CD14-positive monocyte (primary cell): Measurements from ENCODE around the gene RBFOX1. TPM values are rescaled to one million over a fixed set of nuclear protein-coding genes. Genes with fewer than 3 reads are reported as not detected.

Experiments
- DNase-seq, 3 donors: peaks; one replicate each; pipeline ENCODE4 v3.0.0-alpha.2; 2011 to 2022
- H2AFZ ChIP-seq: 2 replicates; pipeline ENCODE4 v1.6.0; 2012; ENCODE audit warnings: mild to moderate bottlenecking, low read depth, low read length, inconsistent platforms; ENCODE audit not compliant: insufficient read depth, poor library complexity, severe bottlenecking
- H3K27ac ChIP-seq, 2 donors: 1 replicate in 1 of 2; 2 replicates in 1 of 2; pipeline ENCODE4 v1.5.1; 2012 to 2013; ENCODE audit warnings: low read length in 2 of 2, control low read depth in 1 of 2, inconsistent platforms in 1 of 2, low read depth in 1 of 2, mild to moderate bottlenecking in 1 of 2
- H3K27me3 ChIP-seq, 2 donors: one replicate each; pipeline versions ENCODE4 v1.6.0 to v1.6.1; 2011 to 2013; ENCODE audit warnings: low read length in 2 of 2; ENCODE audit not compliant: control insufficient read depth in 2 of 2, insufficient read depth in 2 of 2
- H3K36me3 ChIP-seq, 2 donors: replicated peaks in 1 of 2; 1 replicate in 1 of 2; 2 replicates in 1 of 2; pipeline versions ENCODE4 v1.5.1 to v1.6.1; 2012 to 2013; ENCODE audit warnings: low read length in 2 of 2, control low read depth in 1 of 2, inconsistent platforms in 1 of 2, mild to moderate bottlenecking in 1 of 2; ENCODE audit not compliant: insufficient read depth in 2 of 2, control insufficient read depth in 1 of 2
- H3K4me1 ChIP-seq, 2 donors: 1 replicate in 1 of 2; 2 replicates in 1 of 2; pipeline versions ENCODE4 v1.5.1 to v1.6.1; 2012 to 2013; ENCODE audit warnings: low read length in 2 of 2, control low read depth in 1 of 2, inconsistent platforms in 1 of 2, mild to moderate bottlenecking in 1 of 2, moderate library complexity in 1 of 2; ENCODE audit not compliant: insufficient read depth in 2 of 2, control insufficient read depth in 1 of 2
- H3K4me2 ChIP-seq: replicated peaks from 2 replicates; pipeline ENCODE3; 2012; ENCODE audit warnings: low read length, moderate library complexity, mild to moderate bottlenecking; ENCODE audit not compliant: poor library complexity, severe bottlenecking; ENCODE audit errors: extremely low read depth
- H3K4me3 ChIP-seq, 3 experiments: fragments of 200-600 bp in 1 of 3; sonication (generic) in 1 of 3; replicated peaks in 1 of 3; 1 replicate in 2 of 3; 2 replicates in 1 of 3; pipeline ENCODE4 v1.5.1; 2011 to 2013; ENCODE audit warnings: low read length in 3 of 3, mild to moderate bottlenecking in 3 of 3, control low read depth in 2 of 3, low read depth in 2 of 3, inconsistent platforms in 1 of 3, moderate library complexity in 1 of 3
- H3K79me2 ChIP-seq: 2 replicates; pipeline ENCODE4 v1.6.0; 2012; ENCODE audit warnings: mild to moderate bottlenecking, control low read depth, inconsistent platforms, low read length, moderate library complexity; ENCODE audit not compliant: insufficient read depth
- H3K9ac ChIP-seq: 2 replicates; pipeline ENCODE4 v1.6.0; 2017; ENCODE audit warnings: low read length, mild to moderate bottlenecking; ENCODE audit not compliant: insufficient read depth, poor library complexity, severe bottlenecking
- H3K9me3 ChIP-seq, 2 donors: replicated peaks in 1 of 2; 1 replicate in 1 of 2; 2 replicates in 1 of 2; pipeline versions ENCODE4 v1.5.1 to v1.6.1; 2012 to 2013; ENCODE audit warnings: low read length in 2 of 2, control low read depth in 1 of 2; ENCODE audit not compliant: control insufficient read depth in 1 of 2, insufficient read depth in 1 of 2
- H4K20me1 ChIP-seq: 2 replicates; pipeline ENCODE4 v1.6.0; 2012; ENCODE audit warnings: mild to moderate bottlenecking, low read length, control low read depth, moderate library complexity; ENCODE audit not compliant: insufficient read depth
- H3K27ac Mint-ChIP-seq, 7 donors: one replicate each; pipeline ENCODE4 v1.8.0; 2020; ENCODE audit warnings: mild to moderate bottlenecking in 7 of 7, mixed read lengths in 7 of 7, moderate library complexity in 6 of 7, inconsistent platforms in 2 of 7
- H3K27me3 Mint-ChIP-seq, 3 donors: one replicate each; pipeline ENCODE4 v1.8.0; 2021 to 2022; ENCODE audit warnings: low read depth in 3 of 3, mild to moderate bottlenecking in 3 of 3, mixed read lengths in 3 of 3, moderate library complexity in 3 of 3, inconsistent platforms in 1 of 3
- H3K36me3 Mint-ChIP-seq, 2 donors: one replicate each; pipeline ENCODE4 v1.8.0; 2020; ENCODE audit warnings: mixed read lengths in 2 of 2, inconsistent platforms in 1 of 2, mild to moderate bottlenecking in 1 of 2
- H3K4me1 Mint-ChIP-seq: one replicate; pipeline ENCODE4 v1.8.0; 2020; ENCODE audit warnings: mild to moderate bottlenecking, mixed read lengths
- H3K4me3 Mint-ChIP-seq, 2 donors: one replicate each; pipeline ENCODE4 v1.8.0; 2020; ENCODE audit warnings: mild to moderate bottlenecking in 2 of 2, mixed read lengths in 2 of 2, moderate library complexity in 1 of 2
- H3K9me3 Mint-ChIP-seq, 7 donors: one replicate each; pipeline ENCODE4 v1.8.0; 2020 to 2022; ENCODE audit warnings: mixed read lengths in 7 of 7, mild to moderate bottlenecking in 6 of 7, moderate library complexity in 6 of 7, inconsistent platforms in 2 of 7
- WGBS: methylation state at CpG from one replicate; pipeline ENCODE4 v1.1.5; 2013; ENCODE audit warnings: missing lambda C conversion rate; ENCODE audit not compliant: insufficient coverage; 5-methylcytosine and 5-hydroxymethylcytosine counted together
- intact Hi-C, 2 donors: fragments of 100-400 bp; cut with micrococcal nuclease; formaldehyde crosslinking; loops; one replicate each; pipeline versions ENCODE4 v1.15.0 to v1.15.1; 2023
- polyA plus RNA-seq, 3 donors: library from polyadenylated mRNA; depleted of rRNA in 1 of 3; unstranded in 2 of 3; stranded (reverse) in 1 of 3; fragments of 300-500 nt in 2 of 3; fragments of >200 nt in 1 of 3; fragmentation: Illumina TruSeq in 2 of 3; gene quantifications; 1 replicate in 2 of 3; 2 replicates in 1 of 3; pipeline ENCODE4 v1.2.3, GENCODE V29; 2012 to 2021
- TF ChIP-seq, protein P1 (sequence below): fragments of 200-600 bp; IDR thresholded peaks from one replicate; pipeline ENCODE4 v1.8.0; 2022; ENCODE audit warnings: antibody characterized with exemption, mild to moderate bottlenecking

The RBFOX1 gene
- polyA plus RNA-seq, 3 donors: not detected

- no peaks in the 10 kb centered on the region for H3K4me1 ChIP-seq
- intact Hi-C loops: no loop called here
- Mint-ChIP-seq H3K27me3 (peaks cover 0 to 2% (median 0%) of the 10 kb centered on the region in 3 donors), H3K27ac (no peak overlapping the region), H3K36me3 (no peaks in the 10 kb centered on the region), H3K9me3 (no peaks in the 10 kb centered on the region), H3K4me3 (no peak overlapping the region), H3K4me1 (no peaks in the 10 kb centered on the region)
- TF ChIP-seq, protein P1, sequence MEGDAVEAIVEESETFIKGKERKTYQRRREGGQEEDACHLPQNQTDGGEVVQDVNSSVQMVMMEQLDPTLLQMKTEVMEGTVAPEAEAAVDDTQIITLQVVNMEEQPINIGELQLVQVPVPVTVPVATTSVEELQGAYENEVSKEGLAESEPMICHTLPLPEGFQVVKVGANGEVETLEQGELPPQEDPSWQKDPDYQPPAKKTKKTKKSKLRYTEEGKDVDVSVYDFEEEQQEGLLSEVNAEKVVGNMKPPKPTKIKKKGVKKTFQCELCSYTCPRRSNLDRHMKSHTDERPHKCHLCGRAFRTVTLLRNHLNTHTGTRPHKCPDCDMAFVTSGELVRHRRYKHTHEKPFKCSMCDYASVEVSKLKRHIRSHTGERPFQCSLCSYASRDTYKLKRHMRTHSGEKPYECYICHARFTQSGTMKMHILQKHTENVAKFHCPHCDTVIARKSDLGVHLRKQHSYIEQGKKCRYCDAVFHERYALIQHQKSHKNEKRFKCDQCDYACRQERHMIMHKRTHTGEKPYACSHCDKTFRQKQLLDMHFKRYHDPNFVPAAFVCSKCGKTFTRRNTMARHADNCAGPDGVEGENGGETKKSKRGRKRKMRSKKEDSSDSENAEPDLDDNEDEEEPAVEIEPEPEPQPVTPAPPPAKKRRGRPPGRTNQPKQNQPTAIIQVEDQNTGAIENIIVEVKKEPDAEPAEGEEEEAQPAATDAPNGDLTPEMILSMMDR: no peak
- no peaks in the 10 kb centered on the region for H4K20me1 ChIP-seq
- WGBS: 79% methylated on average over 4 of the region's 5 CpGs
- no peak overlapping the region for H3K9ac ChIP-seq
- H3K79me2 ChIP-seq: no peaks in the 10 kb centered on the region
- no peak overlapping the region for H3K27ac ChIP-seq
- no peaks in the 10 kb centered on the region for H3K9me3 ChIP-seq
- H2AFZ ChIP-seq: no peak overlapping the region
- H3K4me3 ChIP-seq: no peak overlapping the region
- H3K4me2 ChIP-seq: no peak overlapping the region
- DNase-seq: no peak
- no peaks in the 10 kb centered on the region for H3K27me3 ChIP-seq
- H3K36me3 ChIP-seq: no peaks in the 10 kb centered on the region
Measured at GRCh38 chr16:7561908-7562405, 229.3 kb downstream of the RBFOX1 start.

GRCh38 chr16:7566360-7566759, 233.7 kb downstream of the RBFOX1 start:
- Histone ChIP-seq H3K36me3 (no peaks in the 10 kb centered on the region), H3K4me1 (no peaks in the 10 kb centered on the region), H3K4me2 (no peak overlapping the region), H3K27me3 (no peaks in the 10 kb centered on the region), H3K9ac (no peak overlapping the region), H3K4me3 (no peak overlapping the region), H3K27ac (no peak overlapping the region), H2AFZ (no peak overlapping the region), H4K20me1 (no peaks in the 10 kb centered on the region), H3K9me3 (no peaks in the 10 kb centered on the region), H3K79me2 (no peaks in the 10 kb centered on the region)
- no peak overlapping the region for H3K27ac Mint-ChIP-seq
- peaks cover 0 to 4% (median 0%) of the 10 kb centered on the region in 7 donors for H3K9me3 Mint-ChIP-seq
- DNase-seq: no peak
- TF ChIP-seq, protein P1: no peak
- H3K27me3 Mint-ChIP-seq: peaks cover 0 to 2% (median 0%) of the 10 kb centered on the region in 3 donors
- WGBS: 95% methylated on average over 6 of the region's 9 CpGs
- no peak overlapping the region for H3K4me3 Mint-ChIP-seq
- H3K4me1 Mint-ChIP-seq: no peaks in the 10 kb centered on the region
- H3K36me3 Mint-ChIP-seq: no peaks in the 10 kb centered on the region
- intact Hi-C loops: no loop called here
